Gastroesophageal sphincter (tissue), 4 donors: ENCODE data around the gene TRIM75. TPM values are rescaled to one million over a fixed set of nuclear protein-coding genes. Genes with fewer than 3 reads are reported as not detected.

Source experiments
- ATAC-seq: fragments of 150-250 bp; one replicate; pipeline ENCODE4 v1.9.1; 2016; ENCODE audit warnings: mild to moderate bottlenecking, moderate library complexity
- H3K27ac ChIP-seq, 4 donors: fragments of 200-600 bp; sonication (generic) in 3 of 4; 1 replicate in 3 of 4; 2 replicates in 1 of 4; pipeline ENCODE4 v1.5.1; 2016 to 2019
- H3K27me3 ChIP-seq: fragments of 200-600 bp; sonication (generic); one replicate; pipeline ENCODE4 v1.5.1; 2019
- H3K36me3 ChIP-seq, 2 donors: fragments of 200-600 bp; sonication (generic); one replicate each; pipeline ENCODE4 v1.5.1; 2019; ENCODE audit warnings: control low read depth in 1 of 2
- H3K4me1 ChIP-seq, 3 donors: fragments of 200-600 bp; sonication (generic); 1 replicate in 2 of 3; 2 replicates in 1 of 3; pipeline ENCODE4 v1.5.1; 2016 to 2019; ENCODE audit warnings: control low read depth in 2 of 3
- H3K4me3 ChIP-seq, 2 donors: fragments of 200-600 bp; sonication (generic); one replicate each; pipeline ENCODE4 v1.5.1; 2019; ENCODE audit warnings: mild to moderate bottlenecking in 1 of 2, moderate library complexity in 1 of 2
- H3K9me3 ChIP-seq, 3 donors: fragments of 200-600 bp; sonication (generic); one replicate each; pipeline ENCODE4 v1.5.1; 2017 to 2019; ENCODE audit warnings: control low read depth in 2 of 3
- CTCF ChIP-seq, 4 experiments: fragments of 200-600 bp in 2 of 4; fragments of 450-650 bp in 2 of 4; sonication (generic) in 1 of 4; IDR thresholded peaks; one replicate each; pipeline ENCODE4 v1.5.1; 2017 to 2019; ENCODE audit warnings: antibody characterized with exemption in 4 of 4, mild to moderate bottlenecking in 2 of 4, moderate library complexity in 2 of 4
- EP300 ChIP-seq: sonication (generic); formaldehyde crosslinking; IDR thresholded peaks from one replicate; pipeline ENCODE4 v1.6.1; 2017; ENCODE audit warnings: antibody characterized with exemption, mild to moderate bottlenecking
- POLR2A ChIP-seq, 2 donors: fragments of 450-650 bp; IDR thresholded peaks; one replicate each; pipeline ENCODE4 v1.6.1; 2017; ENCODE audit warnings: antibody characterized with exemption in 2 of 2, mild to moderate bottlenecking in 2 of 2, moderate library complexity in 1 of 2
- POLR2AphosphoS5 ChIP-seq: sonication (generic); formaldehyde crosslinking; IDR thresholded peaks from one replicate; pipeline ENCODE4 v1.6.1; 2017; ENCODE audit warnings: antibody characterized with exemption
- WGBS, 2 donors: methylation state at CpG; one replicate each; pipeline ENCODE4 v1.1.5; 2018; ENCODE audit warnings: low coverage in 1 of 2; 5-methylcytosine and 5-hydroxymethylcytosine counted together
- small RNA-seq, 4 donors: library from RNA; depleted of rRNA; stranded (forward); fragments of <200 nt; gene quantifications; one replicate each; pipeline ENCODE3, GENCODE V24; 2016
- total RNA-seq, 4 donors: library from RNA; depleted of rRNA; stranded (reverse); fragments of >200 nt; gene quantifications; one replicate each; pipeline ENCODE4 v1.1.0, GENCODE V29; 2016

The TRIM75 gene
- total RNA-seq, 4 donors from 2014 or later, result 0.15 TPM; not detected in 3

- WGBS, 2 donors, result 29% methylated on average over 1 of the region's 1 CpG; no CpG with 5 or more reads in 1 of the 2 donors
- Histone ChIP-seq H3K27me3 (no peaks in the 10 kb centered on the region), H3K4me3 (no peak overlapping the region), H3K36me3 (peaks cover 0 to 83% of the 10 kb centered on the region in 2 donors), H3K4me1 (no peaks in the 10 kb centered on the region), H3K27ac (no peak overlapping the region), H3K9me3 (no peaks in the 10 kb centered on the region)
- no peak for ATAC-seq
- TF ChIP-seq POLR2AphosphoS5, result no peak
- no peak for TF ChIP-seq POLR2A (IDR thresholded peaks at IDR 0.05)
- TF ChIP-seq CTCF (IDR thresholded peaks at IDR 0.05), result no peak
- no peak for TF ChIP-seq EP300
Observed at GRCh38 chr4:165095291-165095690, 41.6 kb downstream of the TRIM75 start.

- Histone ChIP-seq H3K4me3 (no peak overlapping the region), H3K36me3 (peaks cover 0 to 83% of the 10 kb centered on the region in 2 donors), H3K27me3 (no peaks in the 10 kb centered on the region), H3K9me3 (no peaks in the 10 kb centered on the region), H3K4me1 (no peaks in the 10 kb centered on the region), H3K27ac (no peak overlapping the region)
- ATAC-seq, result no peak
- TF ChIP-seq CTCF (IDR thresholded peaks at IDR 0.05), result peak in 3 of 4 experiments; percentile 11 to 43 (median 31)
- no peak for TF ChIP-seq POLR2AphosphoS5
- 100% methylated on average over 1 of the region's 2 CpGs for WGBS, 2 donors
Observed at GRCh38 chr4:165096776-165097175, 43.1 kb downstream of the TRIM75 start.

- TF ChIP-seq EP300 (no peak), POLR2AphosphoS5 (no peak), CTCF (IDR thresholded peaks at IDR 0.05) (no peak), POLR2A (IDR thresholded peaks at IDR 0.05) (no peak)
Observed at GRCh38 chr4:165101641-165102040, 48.0 kb downstream of the TRIM75 start.

GRCh38 chr4:165106518-165106917 lies 52.9 kb downstream of the TRIM75 start:
- H3K27ac ChIP-seq, result no peak overlapping the region
- no peak for TF ChIP-seq POLR2A (IDR thresholded peaks at IDR 0.05)
- no peak for TF ChIP-seq CTCF (IDR thresholded peaks at IDR 0.05)
- TF ChIP-seq EP300, result no peak
- TF ChIP-seq POLR2AphosphoS5, result no peak
- H3K4me1 ChIP-seq, result peaks cover 0 to 8% (median 4%) of the 10 kb centered on the region in 3 donors
- H3K27me3 ChIP-seq, result no peaks in the 10 kb centered on the region
- WGBS, 2 donors, result 70 to 86% methylated on average over 3 to 5 of the region's 6 CpGs
- H3K4me3 ChIP-seq, result no peak overlapping the region
- no peaks in the 10 kb centered on the region for H3K9me3 ChIP-seq
- H3K36me3 ChIP-seq, result peaks cover 0 to 16% of the 10 kb centered on the region in 2 donors
- no peak for ATAC-seq

More at GRCh38 chr4:165101641-165102040, 48.0 kb downstream of the TRIM75 start:
- no peaks in the 10 kb centered on the region for H3K9me3 ChIP-seq
- H3K36me3 ChIP-seq, result peaks cover 0 to 57% of the 10 kb centered on the region in 2 donors
- no peak overlapping the region for H3K27ac ChIP-seq
- 83 to 86% methylated on average over 2 to 3 of the region's 3 CpGs for WGBS, 2 donors
- H3K4me1 ChIP-seq, result no peaks in the 10 kb centered on the region
- no peak overlapping the region for H3K4me3 ChIP-seq
- no peaks in the 10 kb centered on the region for H3K27me3 ChIP-seq
- no peak for ATAC-seq

Small RNA genes within 50 kb of the gene (small RNA-seq; reads per million reads assigned to genes)
- 0 reads per million in 4 donors for gene AC106872.12

Other genes with a start within 250 kb of the TRIM75 start
- not detected for gene APELA, start 176.7 kb upstream of the TRIM75 start, total RNA-seq
- gene TRIM61, start 76.2 kb upstream of the TRIM75 start, total RNA-seq, result under 1 TPM in 3 of 4 donors, not detected in 1; 0.19 to 0.99 (median 0.94) TPM
- gene TRIM60, start 21.9 kb upstream of the TRIM75 start, total RNA-seq, result not detected
- gene TMEM192, start 59.0 kb downstream of the TRIM75 start, total RNA-seq, result 10 to 100 TPM; 11.2 to 18.7 (median 15.6) TPM
- gene KLHL2, start 153.7 kb downstream of the TRIM75 start, total RNA-seq, result 10 to 100 TPM; 25.0 to 35.1 (median 31.1) TPM